Amniotic stem cell (primary cell): Measurements from ENCODE around the gene VAV3.
A peak's percentile ranks its signal among the peaks of the same experiment; 100 is the strongest.

Source experiments
- DNase-seq: peaks from one replicate; lab custom pipeline; 2025; lab: John Stamatoyannopoulos, UW

VAV3 gene

GRCh38 chr1:107590087-107590486 lies 374.9 kb downstream of the VAV3 start:
- no peak for DNase-seq

- DNase-seq: no peak
These were observed 376.7 kb downstream of the VAV3 start for GRCh38 chr1:107588321-107588720.

GRCh38 chr1:107575226-107575625 lies 389.8 kb downstream of the VAV3 start:
- DNase-seq: no peak

DNA sequence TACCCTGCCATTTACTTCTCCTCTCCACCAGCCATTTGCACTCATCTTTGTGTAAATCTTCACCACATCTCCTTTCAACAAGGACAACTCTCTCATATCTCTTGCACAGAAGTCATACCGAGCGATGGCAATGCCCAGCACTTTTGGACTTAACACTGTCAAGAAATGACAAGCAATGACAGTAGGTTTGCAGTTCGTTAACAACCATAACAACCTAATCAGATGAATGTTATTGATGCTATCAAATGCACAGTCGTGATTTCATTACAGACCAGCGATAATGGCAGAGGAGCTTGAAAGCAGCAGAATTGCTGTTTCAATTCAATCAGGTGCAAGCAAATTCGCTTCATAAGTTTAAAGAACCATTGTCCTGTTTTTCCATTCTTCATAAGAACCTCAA lies 390.9 kb downstream of the VAV3 start:
- DNase-seq: no peak

DNA sequence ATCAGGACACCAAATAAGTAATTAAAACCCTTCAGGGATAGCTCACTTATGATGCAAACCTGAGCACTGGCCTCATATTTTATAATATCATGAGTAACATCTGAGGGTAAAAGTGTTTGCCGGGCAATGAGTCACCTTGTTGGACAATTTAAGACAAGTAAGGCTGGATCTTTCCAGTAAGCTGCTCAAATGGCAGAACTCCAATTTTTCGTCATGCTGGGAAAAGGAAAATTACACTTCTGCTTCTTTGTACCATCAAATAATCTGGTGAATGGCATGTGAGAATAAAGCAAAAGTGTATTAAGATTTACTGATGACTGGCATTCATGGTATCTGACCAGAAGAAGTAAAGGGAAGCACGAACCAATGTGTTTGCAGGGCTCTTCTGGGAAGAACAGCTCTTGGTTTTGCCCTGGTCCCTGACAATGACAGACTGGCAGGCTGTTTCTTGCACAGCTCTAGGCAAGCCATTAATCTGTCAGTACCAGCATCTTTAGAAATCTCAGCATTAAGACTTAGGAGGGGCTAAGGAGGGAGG lies 392.2 kb downstream of the VAV3 start:
- peak; percentile 60 for DNase-seq

DNA sequence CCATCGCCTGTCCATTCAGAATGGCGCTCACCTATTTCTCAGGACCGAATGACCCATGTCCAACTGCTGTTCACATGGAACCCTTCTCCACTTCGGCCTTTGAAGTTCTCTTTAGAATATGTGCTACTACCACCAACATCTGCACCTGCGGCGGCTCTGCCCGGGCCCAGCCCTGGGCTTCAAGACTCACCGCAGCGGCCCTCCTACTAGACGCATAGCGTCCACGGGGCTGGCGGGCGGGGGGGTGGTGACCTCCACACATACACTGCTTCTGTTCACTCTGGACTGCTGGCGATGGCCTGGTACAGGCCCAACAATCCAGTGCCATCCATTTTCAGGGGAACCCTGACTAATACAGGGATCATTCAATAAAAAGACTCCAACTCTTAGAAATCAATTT lies 394.2 kb downstream of the VAV3 start:
- no peak for DNase-seq

DNA sequence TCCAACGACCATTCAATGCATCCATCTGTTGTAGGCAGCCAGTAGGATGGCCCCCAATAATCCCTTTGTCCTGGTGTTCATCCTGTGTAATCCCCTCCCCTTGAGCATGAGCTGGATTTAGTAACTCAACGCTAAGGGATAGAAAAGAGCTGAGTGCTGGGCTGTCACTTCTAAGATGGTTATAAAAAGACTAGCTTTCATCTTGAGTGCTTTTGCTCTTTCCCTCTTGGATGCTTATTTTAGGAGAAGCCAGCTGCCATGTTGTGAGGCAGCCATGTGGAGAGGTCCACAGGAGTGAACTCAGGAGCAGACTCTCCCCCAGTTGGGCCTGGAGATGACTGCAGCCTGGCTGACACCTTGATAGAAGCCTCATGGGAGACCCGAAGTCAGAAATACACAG lies 401.5 kb downstream of the VAV3 start:
- no peak for DNase-seq

DNA sequence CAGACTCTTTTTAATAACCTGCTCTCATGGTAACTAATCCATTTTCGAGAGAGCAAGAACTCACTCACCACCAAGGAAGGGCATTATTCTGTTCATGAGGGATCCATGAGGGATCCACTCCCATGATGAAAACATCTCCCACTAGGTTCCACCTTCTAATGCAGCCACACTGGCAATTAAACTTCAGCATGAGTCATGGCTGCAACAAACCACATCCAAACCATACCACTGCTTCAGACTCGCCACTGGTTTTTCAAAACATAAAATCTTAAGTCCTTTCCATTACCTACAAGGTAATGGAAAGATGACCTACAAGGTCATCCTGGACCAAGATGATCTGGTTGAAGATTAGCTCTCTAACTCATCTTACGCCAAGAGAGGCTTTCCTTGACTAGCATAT lies 405.1 kb downstream of the VAV3 start:
- no peak for DNase-seq

- no peak for DNase-seq
These were observed 407.9 kb downstream of the VAV3 start for GRCh38 chr1:107557095-107557494.

DNA sequence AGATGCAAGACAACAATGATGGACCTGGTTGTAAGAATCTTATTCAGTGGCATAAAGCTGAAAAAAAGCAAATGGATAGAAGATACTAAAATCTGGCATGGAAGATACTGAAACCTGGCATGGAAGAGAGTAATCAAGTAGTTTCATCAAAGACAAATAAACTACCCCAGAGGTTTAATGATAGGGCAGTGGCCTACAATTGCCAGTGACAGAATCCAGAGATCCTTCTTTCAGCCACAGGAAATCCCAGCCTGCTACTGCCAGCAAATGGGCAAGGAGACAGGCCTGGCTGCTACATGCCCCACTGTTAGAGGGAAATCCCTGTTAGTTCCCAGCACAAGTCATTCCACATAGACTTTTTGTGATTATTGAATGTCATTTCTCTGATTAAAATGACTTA lies 409.4 kb downstream of the VAV3 start:
- DNase-seq: no peak

GRCh38 chr1:107552781-107553180 lies 412.2 kb downstream of the VAV3 start:
- DNase-seq: no peak

DNA sequence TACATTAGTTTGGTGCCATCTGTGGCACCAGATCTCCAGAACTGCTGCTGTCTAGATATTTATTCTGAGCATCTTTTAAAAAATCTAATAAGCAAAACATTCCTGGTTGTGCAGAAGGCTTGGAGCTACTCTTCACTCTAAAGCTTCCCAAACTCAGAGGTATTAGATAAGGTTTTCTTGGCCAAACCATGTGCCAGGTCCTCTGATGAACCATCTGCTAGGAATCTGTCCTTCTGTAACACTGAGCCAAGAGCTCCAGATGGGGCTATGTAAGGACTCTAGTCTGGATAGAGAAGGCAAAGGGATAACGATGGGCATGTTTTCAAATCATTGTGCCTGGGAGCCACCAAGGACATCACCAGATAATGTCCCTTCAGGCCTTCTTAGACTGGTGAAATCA lies 413.5 kb downstream of the VAV3 start:
- DNase-seq: no peak

DNA sequence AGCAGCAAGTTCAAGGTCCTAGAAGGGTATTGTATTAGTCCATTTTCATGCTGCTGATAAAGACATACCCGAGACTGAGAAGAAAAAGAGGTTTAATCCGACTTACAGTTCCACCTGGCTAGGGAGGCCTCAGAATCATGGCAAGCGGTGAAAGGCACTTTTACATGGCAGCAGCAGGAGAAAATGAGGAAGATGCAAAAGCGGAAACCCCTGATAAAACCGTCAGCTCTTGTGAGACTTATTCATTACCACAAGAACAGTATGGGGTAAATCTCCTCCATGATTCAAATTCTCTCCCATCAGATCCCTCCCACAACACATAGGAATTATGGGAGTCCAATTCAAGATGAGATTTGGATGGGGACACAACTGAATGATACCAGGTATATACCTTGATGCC lies 414.6 kb downstream of the VAV3 start:
- no peak for DNase-seq

- no peak for DNase-seq
These were observed 415.7 kb downstream of the VAV3 start for GRCh38 chr1:107549152-107549810.

DNA sequence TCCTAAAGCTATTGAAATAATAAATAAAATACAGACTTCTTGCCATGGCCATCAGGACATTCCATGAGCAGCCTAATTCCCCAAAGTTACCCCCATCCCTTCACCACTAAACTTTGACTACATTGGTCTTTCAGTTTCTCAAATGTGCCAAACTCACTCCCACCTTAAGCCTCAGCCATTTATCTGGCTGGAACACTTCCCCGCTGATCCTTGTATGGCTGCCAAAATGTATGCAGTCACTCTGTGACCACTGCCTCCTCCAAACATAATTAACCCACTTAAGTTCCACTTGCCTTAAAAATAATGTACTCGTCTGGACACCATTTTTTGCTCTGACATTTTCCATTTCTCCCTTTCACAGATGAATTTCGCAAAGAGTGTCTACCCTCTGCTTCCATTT lies 416.7 kb downstream of the VAV3 start:
- DNase-seq: no peak

GRCh38 chr1:107547363-107548155 lies 417.4 kb downstream of the VAV3 start:
- no peak for DNase-seq

DNA sequence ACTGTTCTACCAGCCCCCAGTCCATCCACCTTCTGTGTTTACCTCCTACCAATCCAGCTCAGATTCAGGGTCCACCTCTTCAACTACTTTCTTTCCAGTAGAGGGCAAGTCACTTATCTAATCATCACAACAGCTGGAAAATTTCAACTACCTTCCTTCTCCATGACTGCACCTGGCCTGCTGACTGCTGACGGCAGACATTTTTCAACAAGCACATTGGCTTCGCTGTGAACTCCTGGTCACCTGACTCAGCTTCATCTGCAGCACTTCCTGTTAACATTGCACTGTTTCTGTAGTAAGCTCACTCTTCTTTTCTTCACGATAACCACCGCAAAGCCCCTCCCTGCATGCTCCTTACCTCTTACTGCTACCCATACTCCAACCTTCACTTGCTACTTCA lies 418.4 kb downstream of the VAV3 start:
- DNase-seq: no peak

DNA sequence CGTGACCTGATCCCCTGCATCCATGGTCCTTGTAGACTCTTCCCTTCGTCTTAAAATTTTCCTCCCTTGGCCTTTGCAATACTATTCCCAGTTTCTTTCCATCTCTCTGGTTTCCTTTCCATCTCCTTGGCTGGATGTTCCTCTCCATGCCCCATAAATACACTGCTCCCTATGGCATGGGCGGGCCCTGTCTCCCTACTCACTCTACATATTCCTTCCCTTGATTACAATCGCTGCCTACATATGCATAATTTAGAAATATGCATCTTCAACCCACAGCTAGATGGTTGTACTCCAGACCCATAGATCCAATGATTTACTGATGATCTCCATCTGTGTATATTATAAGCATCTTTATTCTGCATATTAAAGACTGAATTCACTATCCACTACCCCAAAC lies 419.1 kb downstream of the VAV3 start:
- no peak for DNase-seq

- no peak for DNase-seq
These were observed 419.9 kb downstream of the VAV3 start for GRCh38 chr1:107545056-107545577.

GRCh38 chr1:107544285-107544684 lies 420.7 kb downstream of the VAV3 start:
- no peak for DNase-seq

- DNase-seq: no peak
These were observed 423.6 kb downstream of the VAV3 start for GRCh38 chr1:107541412-107541811.

DNA sequence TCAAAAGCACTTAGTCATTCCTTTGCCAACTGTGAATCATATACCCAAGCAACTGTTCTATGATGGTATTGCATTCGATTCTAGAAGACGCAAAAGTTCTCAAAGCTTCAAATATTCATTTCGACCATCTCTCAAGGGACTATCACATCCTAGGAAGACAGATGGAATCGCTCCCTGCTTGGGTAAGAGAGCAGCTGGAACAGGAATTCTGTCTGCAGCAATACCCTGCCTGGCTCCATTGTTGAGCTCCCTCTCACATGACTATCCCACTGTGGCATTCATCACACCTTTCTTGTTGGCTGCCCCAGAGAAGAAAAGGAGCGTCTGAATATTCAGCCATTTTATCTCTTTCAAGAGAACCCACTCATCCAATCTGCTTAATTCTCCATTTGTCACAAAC lies 426.5 kb downstream of the VAV3 start:
- no peak for DNase-seq

DNA sequence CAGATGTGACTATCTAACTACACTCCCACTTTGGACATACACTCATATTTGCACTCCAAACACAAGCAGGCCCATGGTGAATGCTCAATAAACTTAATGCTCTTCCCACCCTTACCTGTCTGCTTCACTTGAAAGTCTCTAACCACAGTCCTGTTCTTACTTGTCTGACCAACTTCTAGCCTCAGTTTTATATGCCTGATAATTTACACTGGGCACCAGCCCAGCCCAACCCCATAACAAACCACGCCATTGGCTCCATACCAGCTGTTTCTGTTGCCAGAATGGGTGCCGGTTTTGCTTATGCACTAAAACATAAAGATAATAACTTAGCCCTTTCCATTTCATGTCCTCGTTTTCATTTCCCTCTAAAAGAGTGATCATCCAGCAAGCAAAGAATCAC lies 428.7 kb downstream of the VAV3 start:
- no peak for DNase-seq
